Measurements from ENCODE around the gene TSPAN32. TPM values are rescaled to one million over a fixed set of nuclear protein-coding genes. Genes with fewer than 3 reads are reported as not detected.

Gene TSPAN32
- total and polyA plus RNA-seq, 12 donors = 2.3 to 47.5 (median 23.3) TPM

- H3K27ac ChIP-seq = no peak overlapping the region
- H3K4me3 ChIP-seq = no peak overlapping the region
- no peaks in the 10 kb centered on the region for H3K9me3 ChIP-seq
- TF ChIP-seq, protein P1, sequence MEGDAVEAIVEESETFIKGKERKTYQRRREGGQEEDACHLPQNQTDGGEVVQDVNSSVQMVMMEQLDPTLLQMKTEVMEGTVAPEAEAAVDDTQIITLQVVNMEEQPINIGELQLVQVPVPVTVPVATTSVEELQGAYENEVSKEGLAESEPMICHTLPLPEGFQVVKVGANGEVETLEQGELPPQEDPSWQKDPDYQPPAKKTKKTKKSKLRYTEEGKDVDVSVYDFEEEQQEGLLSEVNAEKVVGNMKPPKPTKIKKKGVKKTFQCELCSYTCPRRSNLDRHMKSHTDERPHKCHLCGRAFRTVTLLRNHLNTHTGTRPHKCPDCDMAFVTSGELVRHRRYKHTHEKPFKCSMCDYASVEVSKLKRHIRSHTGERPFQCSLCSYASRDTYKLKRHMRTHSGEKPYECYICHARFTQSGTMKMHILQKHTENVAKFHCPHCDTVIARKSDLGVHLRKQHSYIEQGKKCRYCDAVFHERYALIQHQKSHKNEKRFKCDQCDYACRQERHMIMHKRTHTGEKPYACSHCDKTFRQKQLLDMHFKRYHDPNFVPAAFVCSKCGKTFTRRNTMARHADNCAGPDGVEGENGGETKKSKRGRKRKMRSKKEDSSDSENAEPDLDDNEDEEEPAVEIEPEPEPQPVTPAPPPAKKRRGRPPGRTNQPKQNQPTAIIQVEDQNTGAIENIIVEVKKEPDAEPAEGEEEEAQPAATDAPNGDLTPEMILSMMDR (IDR thresholded peaks at IDR 0.05) = no peak
- peaks cover 3 to 24% (median 19%) of the 10 kb centered on the region in 9 donors for H3K4me1 ChIP-seq
- ATAC-seq = no peak
- peaks cover 27 to 74% (median 63%) of the 10 kb centered on the region in 7 donors for H3K27me3 ChIP-seq
- 74 to 81% methylated on average over 7 of the region's 7 CpGs for WGBS, 2 donors
- no peak for DNase-seq
- H3K36me3 ChIP-seq = no peaks in the 10 kb centered on the region
- intact Hi-C loops (cut with DNase I) = no loop called here
Observed at GRCh38 chr11:2272946-2273280, 28.9 kb upstream of the TSPAN32 start.

- 82 to 90% methylated on average over 15 of the region's 15 CpGs for WGBS, 2 donors
- Histone ChIP-seq H3K27me3 (peaks cover 27 to 70% (median 59%) of the 10 kb centered on the region in 7 donors), H3K9me3 (no peaks in the 10 kb centered on the region), H3K4me3 (no peak overlapping the region), H3K27ac (no peak overlapping the region), H3K36me3 (no peaks in the 10 kb centered on the region), H3K4me1 (peaks cover 3 to 24% (median 19%) of the 10 kb centered on the region in 9 donors)
- ATAC-seq (no peak), DNase-seq (no peak)
- intact Hi-C loops (cut with DNase I) = no loop called here
- TF ChIP-seq, protein P1 (IDR thresholded peaks at IDR 0.05) = no peak
Observed at GRCh38 chr11:2273311-2273710, 28.5 kb upstream of the TSPAN32 start.

DNA sequence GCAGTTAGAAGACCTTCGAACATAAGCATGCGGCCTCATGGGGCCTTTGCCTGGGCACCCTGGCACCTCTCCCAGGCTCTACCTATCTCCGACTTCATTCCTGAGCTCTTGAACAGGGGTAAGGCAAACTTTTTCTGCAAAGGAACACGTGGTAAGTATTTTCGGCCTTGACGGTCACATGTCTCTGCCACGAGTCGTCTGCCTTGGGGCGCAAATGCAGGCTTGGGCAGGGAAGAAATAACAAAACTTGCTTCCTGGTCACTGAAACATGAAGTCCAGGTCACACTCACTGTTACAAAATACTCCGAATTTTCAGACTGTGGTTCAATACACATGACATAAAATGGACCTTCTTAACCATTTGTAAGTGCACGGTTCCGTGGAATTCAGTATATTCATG lies 28.0 kb upstream of the TSPAN32 start:
- H3K4me3 ChIP-seq = no peak overlapping the region
- peaks cover 27 to 65% (median 55%) of the 10 kb centered on the region in 7 donors for H3K27me3 ChIP-seq
- no peaks in the 10 kb centered on the region for H3K9me3 ChIP-seq
- DNase-seq (peak in 1 of 2 donors; percentile 1), ATAC-seq (no peak)
- intact Hi-C loops (cut with DNase I) = no loop called here
- TF ChIP-seq, protein P1 (IDR thresholded peaks at IDR 0.05) = no peak
- 73 to 75% methylated on average over 12 of the region's 12 CpGs for WGBS, 2 donors
- no peaks in the 10 kb centered on the region for H3K36me3 ChIP-seq
- H3K27ac ChIP-seq = no peak overlapping the region
- peaks cover 3 to 24% (median 19%) of the 10 kb centered on the region in 9 donors for H3K4me1 ChIP-seq

GRCh38 chr11:2275334-2276279 lies 26.2 kb upstream of the TSPAN32 start:
- Histone ChIP-seq H3K27me3 (peaks cover 15 to 47% (median 36%) of the 10 kb centered on the region in 7 donors), H3K9me3 (peaks cover 0 to 17% (median 11%) of the 10 kb centered on the region in 11 donors), H3K36me3 (no peaks in the 10 kb centered on the region), H3K4me1 (peaks cover 2 to 7% (median 5%) of the 10 kb centered on the region in 9 donors), H3K4me3 (no peak overlapping the region), H3K27ac (no peak overlapping the region)
- ATAC-seq (no peak), DNase-seq (peak in 1 of 2 donors; percentile 2)
- intact Hi-C loops (cut with DNase I) = no loop called here
- WGBS, 2 donors = 88 to 89% methylated on average over 30 of the region's 30 CpGs
- TF ChIP-seq, protein P1 (IDR thresholded peaks at IDR 0.05) = no peak
